Measurements from ENCODE around the gene TRPM7.
"Not testable (repeated sequence)": the region's sequence is repeated elsewhere in the genome, so short reads cannot be mapped to it uniquely, and the experiment has no call there.

TRPM7 gene

DNA sequence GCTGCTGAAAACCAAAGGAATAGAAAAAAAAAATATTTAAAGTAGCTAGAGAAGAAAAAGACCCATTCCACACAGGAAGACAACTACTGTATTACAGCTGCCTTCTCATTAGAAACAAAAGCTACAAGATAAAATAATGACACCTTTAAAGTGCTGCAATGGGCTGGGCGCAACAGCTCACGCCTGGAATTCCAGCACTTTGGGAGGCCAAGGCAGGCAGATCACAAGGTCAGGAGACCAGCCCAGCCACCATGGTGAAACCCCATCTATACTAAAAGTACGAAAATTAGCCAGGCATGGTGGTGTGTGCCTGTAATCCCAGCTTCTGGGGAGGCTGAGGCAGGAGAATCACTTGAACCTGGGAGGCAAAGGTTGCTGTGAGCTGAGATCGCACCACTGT is 31.0 kb downstream of the TRPM7 start:
- no peak for DNase-seq

DNA sequence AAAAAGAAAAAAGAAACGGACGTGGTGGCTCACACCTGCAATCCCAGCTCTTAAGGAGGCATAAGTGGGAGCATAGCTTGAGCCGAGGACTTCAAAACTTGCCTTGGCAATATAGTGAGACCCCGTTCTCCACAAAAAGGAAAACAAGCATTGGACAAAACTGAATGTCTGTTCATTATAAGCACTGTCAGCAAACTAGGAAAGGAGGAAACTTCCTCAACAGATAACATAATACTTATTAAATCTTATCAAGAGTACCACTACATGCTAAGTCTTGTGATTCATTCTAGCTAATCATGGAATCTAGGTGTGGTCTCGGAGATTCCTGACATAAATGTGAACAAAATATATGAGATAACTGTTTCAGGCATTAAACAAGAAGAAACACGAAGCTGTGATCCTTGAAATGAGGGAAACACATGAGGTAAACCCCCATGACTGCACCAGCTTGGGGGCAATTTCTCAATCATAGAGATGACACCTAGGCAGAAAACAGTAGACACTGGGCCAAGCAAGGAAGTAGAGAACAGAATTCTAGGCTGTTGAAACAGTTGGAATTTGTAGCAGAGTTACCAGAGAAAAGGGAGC is 33.3 kb downstream of the TRPM7 start:
- no peak for DNase-seq

DNA sequence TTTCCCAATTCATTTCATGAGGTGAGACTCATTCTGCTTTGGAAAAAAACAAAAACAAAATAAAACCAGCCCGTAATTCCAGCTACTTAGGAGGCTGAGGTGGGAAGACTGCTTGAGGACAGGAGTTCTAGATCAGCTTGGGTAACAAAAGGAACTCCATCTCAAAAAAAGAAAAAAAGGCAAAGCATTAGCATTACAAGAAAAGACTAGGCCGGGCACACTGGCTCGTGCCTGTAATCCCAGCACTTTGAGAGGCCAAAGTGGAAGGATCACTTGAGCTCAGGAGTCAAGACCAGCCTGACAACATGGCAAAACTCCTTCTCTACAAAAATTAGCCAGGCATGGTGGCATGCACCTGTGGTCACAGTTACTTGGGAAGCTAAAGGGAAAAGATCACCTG is 33.9 kb downstream of the TRPM7 start:
- DNase-seq = no peak

DNA sequence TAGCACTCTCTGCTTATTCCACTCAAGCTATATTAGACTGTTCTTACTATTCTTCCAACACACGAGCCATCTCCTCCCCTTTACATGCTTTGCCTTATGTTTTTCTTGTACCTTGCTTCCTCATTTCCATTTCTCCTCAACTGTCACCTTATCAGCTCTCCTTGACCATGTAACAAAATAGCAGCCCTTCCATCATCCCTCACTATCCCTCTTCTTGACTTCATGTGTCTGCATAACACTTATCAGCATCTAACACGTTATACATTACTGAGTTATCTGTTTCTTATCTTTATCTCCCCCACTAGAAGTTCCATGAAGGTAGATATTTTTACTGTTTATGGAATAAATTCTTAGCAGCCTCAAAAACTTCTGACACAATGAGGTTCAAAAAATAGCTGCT is 45.3 kb downstream of the TRPM7 start:
- no peak for DNase-seq

DNA sequence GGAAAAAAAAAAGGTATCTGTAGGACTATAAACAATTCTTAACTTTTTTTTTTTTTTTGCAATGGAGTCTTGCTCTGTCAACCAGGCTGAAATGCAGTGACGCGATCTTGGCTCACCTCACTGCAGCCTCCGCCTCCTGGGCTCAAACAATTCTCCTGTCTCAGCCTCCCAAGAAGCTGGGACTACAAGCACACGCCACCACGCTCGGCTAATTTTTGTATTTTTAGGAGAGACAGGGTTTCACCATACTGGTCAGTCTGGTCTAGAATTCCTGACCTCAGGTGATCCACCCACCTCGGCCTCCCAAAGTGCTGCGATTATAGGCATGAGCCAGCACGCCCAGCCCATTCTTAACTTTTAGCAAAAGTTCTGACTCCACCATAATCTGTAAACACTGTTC is 50.5 kb downstream of the TRPM7 start:
- DNase-seq = no peak

DNA sequence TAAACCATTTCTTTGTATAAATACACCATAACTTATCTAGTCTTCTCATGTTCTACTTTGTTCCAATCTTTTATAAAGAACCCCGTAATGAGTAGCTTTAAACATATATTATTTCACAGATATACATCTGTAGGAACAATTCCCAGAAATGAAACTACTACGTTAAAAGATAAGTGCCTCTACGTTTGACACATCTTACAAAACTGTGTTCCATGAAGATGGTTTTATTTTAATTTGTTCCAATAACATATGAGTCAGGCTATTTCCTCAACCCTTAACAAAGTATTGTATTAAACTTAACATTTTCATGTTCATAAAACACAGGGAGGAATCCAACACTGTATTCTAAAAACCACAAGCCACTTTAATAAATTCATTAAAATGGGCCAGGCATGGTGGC is 52.9 kb downstream of the TRPM7 start:
- DNase-seq = no peak

DNA sequence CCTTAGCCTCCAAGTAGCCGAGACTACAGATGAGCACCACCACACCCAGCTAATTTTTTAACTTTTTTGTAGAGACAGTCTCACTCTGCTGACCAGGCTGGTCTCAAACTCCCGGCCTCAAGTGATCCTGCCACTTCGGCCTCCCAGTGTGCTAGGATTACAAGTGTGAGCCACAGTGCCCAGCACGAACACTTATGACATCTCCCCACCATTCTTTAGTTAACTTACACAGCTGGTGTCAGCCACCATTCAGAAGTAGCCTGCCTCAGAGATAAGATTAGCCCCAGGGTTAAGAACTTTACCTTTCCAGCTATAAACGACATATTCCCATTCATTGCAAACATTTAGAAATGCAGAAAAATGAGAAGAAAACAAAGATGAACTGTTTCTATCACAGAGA is 58.2 kb downstream of the TRPM7 start:
- no peak for DNase-seq

DNA sequence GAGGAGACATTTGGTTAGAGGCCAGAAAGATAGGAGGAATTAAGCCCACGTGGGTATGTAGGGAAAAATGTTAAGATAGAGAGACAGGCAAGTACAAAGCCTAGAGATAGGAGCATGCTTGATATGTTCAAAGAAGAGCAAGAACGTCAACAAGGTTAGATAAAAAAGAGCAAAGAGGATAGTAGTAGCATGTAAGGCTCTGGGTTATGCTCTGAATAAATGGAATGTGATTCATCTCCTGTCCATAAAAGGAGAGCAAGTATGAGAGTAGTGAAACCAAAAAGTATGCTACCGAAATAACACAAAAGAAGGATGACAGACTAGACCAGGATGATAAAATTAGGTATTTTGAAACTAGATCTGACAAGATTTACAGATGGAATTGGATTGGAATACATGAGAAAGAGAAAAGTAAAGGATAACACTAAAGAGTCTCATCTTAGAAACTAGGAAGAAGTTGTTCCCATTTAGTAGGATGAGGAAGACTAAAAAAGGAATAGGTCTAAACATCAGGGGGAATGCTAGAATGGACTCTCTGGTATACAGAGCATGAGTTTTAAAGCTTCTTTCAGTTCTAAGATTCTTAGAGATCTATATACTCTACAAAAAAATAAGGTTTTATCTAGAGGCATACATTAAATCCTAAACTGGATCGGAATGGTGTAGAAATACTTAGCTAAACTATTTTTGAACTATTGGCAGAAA is 59.1 kb downstream of the TRPM7 start:
- DNase-seq = peak; percentile 53

DNA sequence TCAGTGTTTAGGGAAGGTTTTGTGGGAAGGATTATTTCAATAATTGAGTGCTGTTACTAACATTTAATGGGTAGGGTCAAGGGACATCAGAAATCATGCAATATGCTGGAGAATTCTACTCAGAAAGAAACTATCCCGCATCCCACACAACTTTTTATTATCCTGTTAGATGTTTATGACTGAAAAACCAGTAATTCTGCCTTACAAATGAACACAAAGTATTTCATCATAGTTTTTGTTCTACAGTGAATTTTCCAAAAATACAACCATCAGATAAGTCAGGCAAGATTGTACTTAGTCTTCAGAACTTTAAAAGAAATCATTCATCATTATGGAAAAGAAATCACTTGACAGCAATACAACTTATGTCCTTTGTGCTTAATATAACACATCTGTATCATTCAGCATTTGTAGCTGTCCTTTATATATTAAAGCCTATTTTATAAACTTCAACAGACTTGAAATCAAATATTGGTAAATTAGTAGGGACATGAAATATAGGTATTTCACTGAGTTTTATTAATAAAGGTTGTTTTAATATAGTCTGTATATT is 61.9 kb downstream of the TRPM7 start:
- DNase-seq = no peak

DNA sequence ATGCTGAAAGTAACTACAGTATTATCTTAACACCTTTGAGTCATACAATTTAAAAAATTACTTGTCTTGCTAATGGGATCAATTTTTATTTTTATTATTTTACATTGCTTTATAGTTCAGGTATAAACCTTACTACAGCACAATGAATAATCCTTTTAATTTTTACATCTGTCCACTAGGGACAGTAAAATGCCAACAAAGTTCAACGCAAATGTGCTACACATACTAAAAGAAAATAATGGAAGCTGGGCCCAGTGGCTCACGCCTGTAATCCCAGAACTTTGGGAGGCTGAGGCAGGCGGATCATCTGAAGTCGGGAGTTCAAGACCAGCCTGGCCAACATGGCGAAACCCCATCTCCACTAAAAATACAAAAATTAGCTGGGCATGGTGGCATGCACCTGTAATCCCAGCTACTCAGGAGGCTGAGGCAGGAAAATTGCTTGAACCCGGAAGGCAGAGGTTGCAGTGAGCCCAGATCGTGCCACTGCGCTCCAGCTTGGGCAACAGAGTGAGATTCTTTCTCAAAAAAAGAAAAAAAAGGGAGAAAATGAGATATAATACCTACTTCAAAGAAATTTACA is 64.1 kb downstream of the TRPM7 start:
- peak; percentile 8 for DNase-seq

DNA sequence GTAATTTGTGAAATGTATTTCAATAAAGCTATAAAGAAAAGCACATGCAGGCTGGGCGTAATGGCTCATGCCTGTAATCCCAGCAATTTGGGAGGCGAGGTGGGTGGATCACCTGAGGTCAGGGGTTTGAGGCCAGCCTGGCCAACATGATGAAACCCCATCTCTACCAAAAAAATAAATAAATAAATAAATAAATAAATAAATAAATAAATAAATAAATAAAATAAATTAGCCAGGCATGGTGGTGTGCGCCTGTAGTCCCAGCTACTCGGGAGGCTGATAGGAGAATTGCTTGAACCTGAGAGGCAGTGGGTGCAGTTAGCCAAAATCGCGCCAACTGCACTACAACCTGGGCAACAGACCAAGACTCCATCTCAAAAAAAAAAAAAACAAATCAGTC is 69.6 kb downstream of the TRPM7 start:
- not testable (repeated sequence) for DNase-seq

DNA sequence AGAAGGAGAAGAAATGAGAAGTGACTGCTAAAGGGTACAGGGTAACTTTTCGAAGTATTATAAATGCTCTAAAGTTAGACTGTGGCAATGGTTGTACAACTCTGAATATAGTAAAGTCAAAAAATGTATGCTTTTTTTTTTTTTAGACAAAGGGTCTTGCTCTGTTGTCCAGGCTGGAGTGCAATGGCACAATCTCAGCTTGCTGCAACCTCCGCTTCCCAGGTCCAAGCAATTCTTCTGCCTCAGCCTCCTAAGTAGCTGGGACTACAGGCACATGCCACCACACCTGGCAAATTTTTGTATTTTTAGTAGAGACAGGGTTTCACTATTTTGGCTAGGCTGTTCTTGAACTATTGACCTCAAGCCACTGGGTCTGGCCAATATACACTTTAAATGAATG is 70.0 kb downstream of the TRPM7 start:
- not testable (repeated sequence) for DNase-seq

DNA sequence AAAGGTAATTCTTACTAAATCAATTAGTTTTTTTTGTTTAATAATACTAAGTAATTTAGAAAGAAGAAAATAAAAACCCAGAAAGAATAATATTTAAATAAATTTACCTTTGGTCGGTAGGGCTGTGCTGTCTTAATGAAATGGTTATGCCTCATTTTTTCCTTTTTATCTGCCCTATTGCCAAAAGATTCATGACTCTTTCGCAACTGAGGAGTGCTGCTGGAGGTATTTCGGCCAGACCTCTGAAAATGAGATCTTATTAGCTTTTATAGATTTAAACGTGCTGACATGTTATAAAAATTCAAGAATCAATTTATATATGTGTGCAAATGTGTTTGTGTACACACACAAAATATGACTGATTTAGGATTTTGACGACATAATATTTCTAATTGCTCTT is 73.0 kb downstream of the TRPM7 start:
- no peak for DNase-seq

DNA sequence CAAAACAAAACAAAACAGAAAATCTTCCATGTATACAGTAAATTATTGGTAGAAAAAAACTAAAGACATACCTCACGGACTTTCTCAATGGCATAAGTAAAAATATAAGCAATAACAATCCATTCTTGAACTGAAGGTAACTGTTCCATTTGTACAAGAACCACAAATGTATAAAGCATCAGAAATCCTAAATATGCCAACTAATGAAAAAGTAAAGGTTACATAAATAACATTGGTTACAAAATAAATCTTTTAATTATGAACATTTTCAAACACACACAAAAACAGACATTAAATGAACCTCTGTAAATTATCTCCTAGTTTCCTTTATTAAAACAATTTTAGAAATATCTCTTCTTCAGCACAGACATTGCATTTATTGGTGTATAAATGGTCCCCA is 79.5 kb downstream of the TRPM7 start:
- DNase-seq = no peak

DNA sequence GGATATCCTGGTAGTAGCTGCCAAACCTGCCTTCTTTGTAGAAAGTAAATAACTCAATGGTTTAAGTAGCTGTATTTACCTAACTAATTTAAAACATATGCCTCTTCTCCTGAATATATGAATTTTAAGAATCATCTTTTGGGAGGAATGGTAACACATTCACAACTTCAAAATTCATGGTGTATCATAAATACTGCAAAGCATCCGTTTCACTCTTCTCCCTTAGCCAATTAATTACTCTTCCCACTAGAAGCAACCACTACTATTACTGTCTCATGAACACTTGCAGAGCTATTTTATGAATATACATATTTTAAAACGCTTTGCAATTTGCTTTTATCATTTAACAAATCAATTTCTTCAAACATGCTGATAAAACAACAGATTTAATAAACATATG is 81.1 kb downstream of the TRPM7 start:
- DNase-seq = no peak

DNA sequence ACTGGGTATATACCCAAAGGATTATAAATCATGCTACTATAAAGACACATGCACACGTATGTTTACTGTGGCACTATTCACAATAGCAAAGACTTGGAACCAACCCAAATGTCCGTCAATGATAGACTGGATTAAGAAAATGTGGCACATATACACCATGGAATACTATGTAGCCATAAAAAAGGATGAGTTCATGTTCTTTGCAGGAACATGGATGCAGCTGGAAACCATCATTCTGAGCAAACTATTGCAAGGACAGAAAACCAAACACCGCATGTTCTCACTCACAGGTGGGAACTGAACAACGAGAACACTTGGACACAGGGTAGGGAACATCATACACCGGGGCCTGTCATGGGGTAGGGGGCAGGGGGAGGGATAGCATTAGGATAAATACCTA is 84.6 kb downstream of the TRPM7 start:
- not testable (repeated sequence) for DNase-seq

DNA sequence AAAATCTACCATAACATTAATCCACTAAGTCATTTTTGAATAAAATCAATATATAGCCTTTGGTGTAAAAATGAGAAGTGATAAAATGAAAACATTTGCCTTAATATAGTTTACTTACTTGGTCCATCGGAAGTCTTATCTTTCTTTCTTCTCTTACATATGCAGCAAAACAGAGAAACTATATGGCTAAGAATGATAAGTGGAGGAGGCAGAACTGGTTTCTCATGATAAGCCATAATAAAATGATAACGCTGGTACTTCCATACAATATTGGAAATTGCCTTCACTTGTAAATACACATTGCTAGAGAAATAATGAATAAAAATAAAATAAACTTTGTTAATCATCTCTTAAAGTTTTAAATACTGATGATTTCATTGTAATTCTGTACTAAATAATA is 92.3 kb downstream of the TRPM7 start:
- no peak for DNase-seq

DNA sequence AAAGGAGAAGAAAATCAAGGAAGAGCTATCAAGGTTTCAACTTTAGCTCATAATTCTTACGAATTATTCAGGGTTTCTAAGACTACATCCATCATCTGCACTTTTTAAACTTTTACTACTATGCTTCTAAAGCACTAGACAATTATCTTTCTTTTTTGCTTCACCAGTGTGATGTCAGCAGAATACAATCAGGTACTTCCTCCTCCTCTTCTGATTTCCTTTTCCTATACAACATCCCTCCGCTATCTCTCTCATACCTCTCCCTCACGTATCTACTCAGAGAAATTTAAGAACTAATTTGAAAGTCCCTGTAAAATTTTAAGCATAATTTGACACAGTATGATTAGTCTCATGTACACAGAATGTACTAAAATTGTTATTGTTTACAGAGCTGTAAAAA is 92.8 kb downstream of the TRPM7 start:
- DNase-seq = no peak

DNA sequence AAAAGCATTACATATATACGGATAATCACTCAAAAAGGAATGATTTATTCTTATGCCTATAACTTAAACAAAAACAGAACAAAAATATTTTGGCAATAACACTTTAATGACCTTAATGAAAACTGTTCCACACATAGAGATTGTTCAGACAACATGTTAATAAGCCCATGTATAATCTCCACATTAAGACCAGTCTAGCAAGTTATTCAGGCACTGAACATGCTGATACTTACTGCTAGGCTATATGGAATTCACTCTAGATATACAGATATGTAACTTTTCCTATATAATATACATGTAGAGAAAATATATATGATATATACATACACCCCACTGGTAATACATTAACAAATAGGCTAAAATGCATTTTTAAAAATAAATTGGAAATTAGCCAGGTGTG is 96.3 kb downstream of the TRPM7 start:
- no peak for DNase-seq

DNA sequence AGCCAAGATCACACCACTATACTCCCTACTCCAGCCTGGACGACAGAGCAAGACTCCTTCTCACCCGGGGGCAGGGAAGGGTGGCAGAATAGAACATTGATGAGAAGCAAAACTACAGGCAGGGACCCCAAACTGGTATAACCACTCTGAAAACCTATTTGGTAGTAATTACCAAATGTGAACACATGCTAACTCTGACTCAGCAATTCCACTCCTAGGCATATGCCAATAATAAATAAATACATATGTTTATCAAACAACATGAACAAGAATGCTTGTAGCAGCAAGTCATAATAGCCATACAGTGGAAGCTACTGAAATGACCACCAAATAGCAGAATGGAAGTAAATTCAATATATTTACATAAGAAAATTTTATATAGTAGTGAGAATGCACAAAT is 109.1 kb downstream of the TRPM7 start:
- DNase-seq = no peak

DNA sequence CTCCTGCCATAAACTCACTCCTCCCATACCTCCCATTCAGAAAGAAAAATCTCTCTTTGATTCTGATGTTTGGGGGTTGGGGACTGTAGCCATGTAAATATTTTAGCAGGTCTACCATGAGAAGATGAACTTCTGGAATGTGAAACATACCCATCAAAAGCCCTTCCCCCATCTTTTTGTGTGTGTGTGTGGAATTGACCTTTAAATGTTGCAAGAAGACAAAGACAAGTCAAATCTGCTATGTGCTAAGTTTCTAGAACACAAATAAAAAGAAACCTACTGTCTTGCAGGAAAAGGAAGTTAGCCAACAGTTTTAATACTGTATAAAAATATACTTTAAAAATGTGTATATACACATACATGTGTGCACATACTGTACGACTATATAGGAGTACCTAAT is 110.4 kb downstream of the TRPM7 start:
- DNase-seq = no peak

DNA sequence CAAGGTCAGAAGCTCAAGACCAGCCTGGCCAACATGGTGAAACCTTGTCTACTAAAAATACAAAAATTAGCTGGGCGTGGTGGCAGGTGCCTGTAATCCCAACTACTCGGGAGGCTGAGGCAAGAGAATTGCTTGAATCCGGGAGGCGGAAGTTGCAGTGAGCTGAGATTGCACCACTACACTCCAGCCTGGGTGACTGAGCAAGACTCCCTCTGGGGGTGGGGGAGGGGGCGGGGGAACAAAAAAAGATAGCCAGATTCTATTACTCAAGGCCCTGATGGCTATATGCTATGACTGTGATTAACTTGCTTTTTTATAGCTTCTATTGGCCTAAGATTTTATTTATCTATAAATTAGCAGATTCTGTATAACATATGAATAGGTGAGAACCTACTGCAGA is 112.8 kb downstream of the TRPM7 start:
- not testable (repeated sequence) for DNase-seq

DNA sequence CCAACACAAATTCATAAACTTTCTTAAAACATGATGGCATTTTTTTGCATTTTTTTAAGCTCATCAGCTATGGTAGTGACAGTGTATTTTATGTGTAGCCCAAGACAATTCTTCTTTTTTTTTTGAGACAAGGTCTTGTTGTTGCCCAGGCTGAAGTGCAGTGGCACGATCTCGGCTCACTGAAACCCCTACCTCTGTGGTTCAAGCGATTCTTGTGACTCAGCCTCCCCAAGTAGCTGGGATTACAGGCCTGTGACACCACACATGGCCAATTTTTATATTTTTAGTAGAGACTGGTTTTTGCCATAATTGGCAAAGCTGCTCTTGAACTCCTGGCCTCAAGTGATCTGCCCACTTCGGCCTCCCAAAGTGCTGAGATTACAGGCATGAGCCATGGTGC is 122.8 kb downstream of the TRPM7 start:
- DNase-seq = no peak

All from fibroblast of skin of scalp (primary cell).